Chondrocyte (in vitro differentiated cells): ENCODE data around the gene AFF1. TPM values are rescaled to one million over a fixed set of nuclear protein-coding genes. Genes with fewer than 3 reads are reported as not detected.

Experiments used
- DNase-seq: peaks from one replicate; pipeline ENCODE4 v3.0.0; 2021; ENCODE audit warnings: mixed read lengths, low spot score
- H3K27ac Mint-ChIP-seq: one replicate; pipeline ENCODE4 v1.8.0; 2021; ENCODE audit warnings: mild to moderate bottlenecking, moderate library complexity, mixed read lengths; ENCODE audit not compliant: unreplicated experiment
- H3K27me3 Mint-ChIP-seq: 2 replicates; pipeline ENCODE4 v1.8.0; 2021; ENCODE audit warnings: low read depth, mixed read lengths
- H3K36me3 Mint-ChIP-seq: 2 replicates; pipeline ENCODE4 v1.8.0; 2021; ENCODE audit warnings: low read depth, mixed read lengths
- H3K4me1 Mint-ChIP-seq: 2 replicates; pipeline ENCODE4 v1.8.0; 2021; ENCODE audit warnings: low read depth, mild to moderate bottlenecking, mixed read lengths
- H3K4me3 Mint-ChIP-seq: one replicate; pipeline ENCODE4 v1.8.0; 2021; ENCODE audit warnings: mild to moderate bottlenecking, moderate library complexity, mixed read lengths; ENCODE audit not compliant: unreplicated experiment
- H3K9me3 Mint-ChIP-seq: 2 replicates; pipeline ENCODE4 v1.8.0; 2021; ENCODE audit warnings: low read depth, mixed read lengths
- CTCF ChIP-seq: fragments of 200-600 bp; sonication (generic); IDR thresholded peaks from 2 replicates; pipeline ENCODE4 v1.5.0; 2021; ENCODE audit warnings: antibody characterized with exemption, mild to moderate bottlenecking, moderate library complexity
- total RNA-seq: library from RNA; stranded (reverse); gene quantifications from 3 replicates; pipeline ENCODE4 v1.2.1, GENCODE V29; 2021

Gene AFF1
- total RNA-seq, 1 donor from 2014 or later = 25.9 TPM

- H3K4me3 Mint-ChIP-seq = no peak overlapping the region
Observed at GRCh38 chr4:87046121-87046551, 111.3 kb downstream of the AFF1 start.

GRCh38 chr4:87047281-87047798, 112.5 kb downstream of the AFF1 start:
- no peaks in the 10 kb centered on the region for H3K27me3 Mint-ChIP-seq
- no peak overlapping the region for H3K4me3 Mint-ChIP-seq
- H3K27ac Mint-ChIP-seq = no peak overlapping the region
- H3K4me1 Mint-ChIP-seq = peaks cover 18% of the 10 kb centered on the region
- TF ChIP-seq CTCF = no peak
- H3K36me3 Mint-ChIP-seq = peaks cover 6% of the 10 kb centered on the region
- DNase-seq = no peak
- H3K9me3 Mint-ChIP-seq = no peaks in the 10 kb centered on the region

More at GRCh38 chr4:87046121-87046551, 111.3 kb downstream of the AFF1 start:
- Mint-ChIP-seq H3K4me1 (peaks cover 21% of the 10 kb centered on the region), H3K9me3 (no peaks in the 10 kb centered on the region), H3K27me3 (no peaks in the 10 kb centered on the region), H3K27ac (no peak overlapping the region), H3K36me3 (peaks cover 6% of the 10 kb centered on the region)
- TF ChIP-seq CTCF = no peak
- DNase-seq = no peak

GRCh38 chr4:87049508-87049907, 114.7 kb downstream of the AFF1 start:
- H3K27me3 Mint-ChIP-seq = no peaks in the 10 kb centered on the region
- H3K4me1 Mint-ChIP-seq = peaks cover 18% of the 10 kb centered on the region
- H3K4me3 Mint-ChIP-seq = no peak overlapping the region
- no peaks in the 10 kb centered on the region for H3K9me3 Mint-ChIP-seq
- no peak overlapping the region for H3K27ac Mint-ChIP-seq
- no peak for DNase-seq
- peaks cover 6% of the 10 kb centered on the region for H3K36me3 Mint-ChIP-seq
- TF ChIP-seq CTCF = no peak

GRCh38 chr4:87050596-87050995, 115.8 kb downstream of the AFF1 start:
- TF ChIP-seq CTCF = no peak
- Mint-ChIP-seq H3K9me3 (no peaks in the 10 kb centered on the region), H3K27ac (no peak overlapping the region), H3K36me3 (peaks cover 6% of the 10 kb centered on the region), H3K4me1 (peaks cover 28% of the 10 kb centered on the region), H3K4me3 (no peak overlapping the region), H3K27me3 (no peaks in the 10 kb centered on the region)
- DNase-seq = no peak

GRCh38 chr4:87051121-87051713, 116.4 kb downstream of the AFF1 start:
- Mint-ChIP-seq H3K27me3 (no peaks in the 10 kb centered on the region), H3K4me1 (peaks cover 34% of the 10 kb centered on the region), H3K4me3 (no peak overlapping the region), H3K27ac (peak overlapping the region; percentile 51), H3K9me3 (no peaks in the 10 kb centered on the region), H3K36me3 (peaks cover 6% of the 10 kb centered on the region)
- DNase-seq = no peak
- TF ChIP-seq CTCF = no peak
